ENCODE results near the gene C1QL4. TPM values are rescaled to one million over a fixed set of nuclear protein-coding genes. Genes with fewer than 3 reads are reported as not detected.

Gene C1QL4
- total and polyA plus RNA-seq, 9 of the 15 experiments (the other 6 are each of a cell fraction or from before 2014, with no cell fraction given), result 0.08 to 2.1 (median 0.31) TPM

- in situ Hi-C loops (cut with MboI) (loop anchor here (5.0 kb wide), 1 partner anchor 47 kb away; no protein-coding TSS in a partner anchor), intact Hi-C loops (cut with micrococcal nuclease) (no loop called here)
- Histone ChIP-seq H4K20me1 (replicated peaks; ENCODE audit: control insufficient read depth, insufficient read depth, low read length) (no peaks in the 10 kb centered on the region), H3K4me1 (replicated peaks in 1 of 2; ENCODE audit: control insufficient read depth in 2 of 2, insufficient read depth in 2 of 2, low read length in 2 of 2) (peaks cover 11 to 45% of the 10 kb centered on the region in 2 experiments), H3K79me2 (ENCODE audit: control insufficient read depth, insufficient read depth, low read length) (no peaks in the 10 kb centered on the region), H2AFZ (ENCODE audit: low read depth, low read length) (no peak overlapping the region), H3K9me3 (replicated peaks; ENCODE audit: control insufficient read depth, insufficient read depth, low read depth, low read length) (no peaks in the 10 kb centered on the region), H3K9ac (ENCODE audit: insufficient read depth in 1 of 2, low read depth in 2 of 2, low read length in 2 of 2) (no peak overlapping the region), H3K27ac (ENCODE audit: extremely low read depth, low read depth, low read length) (no peak overlapping the region), H3K4me3 (no peak overlapping the region), H3K27me3 (ENCODE audit: control insufficient read depth in 2 of 2, insufficient read depth in 2 of 2, low read length in 2 of 2) (no peaks in the 10 kb centered on the region), H3K36me3 (ENCODE audit: control insufficient read depth, insufficient read depth, low read length) (peaks cover 23% of the 10 kb centered on the region; the same call in 2 of the 3 replicates), H3K4me2 (ENCODE audit: insufficient read depth, low read length) (no peak overlapping the region), H3K9me1 (ENCODE audit: control insufficient read depth, insufficient read depth, low read length) (peaks cover 3% of the 10 kb centered on the region)
- DNase-seq (ENCODE audit: extremely low read depth in 1 of 4, low spot score in 3 of 4) (no peak), ATAC-seq (no peak), FAIRE-seq (no peak)
- CTCF ChIA-PET (ENCODE audit: low intra/inter-chr PET ratio), result interaction anchor here (0.7 to 3.8 kb wide), 2 partner anchors 8 to 45 kb away, joined by 3 to 27 read pairs; no protein-coding TSS in a partner anchor
- BruUV-seq (replicated peaks), result no TSS peak
- TF ChIP-seq E2F8 (IDR thresholded peaks at IDR 0.05; ENCODE audit: low read depth, partially characterized antibody) (no peak), OTX1 (CRISPR knock-in tag; IDR thresholded peaks at IDR 0.05) (no peak)
- POLR2A ChIA-PET, result interaction anchor here (0.7 to 1.4 kb wide), 5 partner anchors 8 to 68 kb away, joined by 3 to 10 read pairs (median 4); partner anchors contain the start of gene TROAP
- WGBS (ENCODE audit: insufficient coverage, low coverage, missing lambda C conversion rate), result 71% methylated on average over 10 of the region's 12 CpGs
These were observed 2.3 kb downstream of the C1QL4 start for GRCh38 chr12:49334681-49335080.

Measured in K562 (cell line).